ENCODE results near the gene MAP7D1.

The MAP7D1 gene

GRCh38 chr1:36155408-36156328, at the start of gene MAP7D1:
Gene MAP7D1, plus strand, starts transcription at chr1:36156160. Its CDS starts 258 bp downstream, at chr1:36156418.
- in situ Hi-C loops (cut with HindIII; ENCODE audit: low sequenced_read_pairs), result no loop called here

DNA sequence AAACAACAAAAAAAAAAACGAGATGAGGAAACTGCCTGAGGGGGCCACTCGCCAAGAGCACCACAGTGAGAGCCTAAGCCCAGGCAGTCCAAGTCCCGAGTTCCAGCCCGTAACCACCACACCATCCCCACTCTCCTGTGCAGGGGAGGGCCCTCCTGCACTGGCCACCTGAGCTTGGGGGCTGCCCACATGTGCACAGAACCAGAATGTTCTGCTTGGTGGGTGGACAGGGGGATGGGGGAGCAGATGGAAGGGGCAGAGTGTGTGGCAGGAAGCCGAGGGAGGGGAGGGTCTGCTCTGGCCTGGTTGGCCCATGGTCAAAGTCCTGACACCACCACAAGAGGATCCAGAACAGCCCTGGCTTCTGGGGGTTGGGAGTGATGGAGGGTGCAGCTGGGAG, 49.7 kb upstream of the MAP7D1 start:
- in situ Hi-C loops (cut with HindIII; ENCODE audit: low sequenced_read_pairs), result no loop called here

- in situ Hi-C loops (cut with HindIII; ENCODE audit: low sequenced_read_pairs), result no loop called here
Observed at GRCh38 chr1:36107394-36107793, 48.6 kb upstream of the MAP7D1 start.

DNA sequence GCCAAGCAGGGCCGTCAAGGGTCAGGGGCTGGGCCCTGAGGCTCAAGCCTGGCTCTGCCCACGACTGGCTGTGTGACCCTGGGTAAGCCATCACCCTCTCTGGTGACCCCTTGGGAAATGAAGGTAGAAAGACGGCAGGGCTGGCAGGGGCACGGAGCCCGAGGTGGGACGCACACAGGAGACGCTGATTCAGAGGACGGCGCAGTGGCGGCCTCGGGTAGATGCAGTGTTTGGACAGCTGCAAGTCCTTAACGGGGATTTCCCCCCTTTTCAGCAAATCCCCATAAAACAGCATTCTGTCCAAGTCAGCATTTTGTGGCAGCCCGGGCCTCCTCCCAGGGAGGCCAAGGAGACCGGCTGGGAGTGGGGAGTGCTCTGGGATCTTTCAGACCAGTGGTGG, 47.6 kb upstream of the MAP7D1 start:
- in situ Hi-C loops (cut with HindIII; ENCODE audit: low sequenced_read_pairs), result no loop called here

GRCh38 chr1:36109041-36109679, 46.8 kb upstream of the MAP7D1 start:
- in situ Hi-C loops (cut with HindIII; ENCODE audit: low sequenced_read_pairs), result no loop called here

DNA sequence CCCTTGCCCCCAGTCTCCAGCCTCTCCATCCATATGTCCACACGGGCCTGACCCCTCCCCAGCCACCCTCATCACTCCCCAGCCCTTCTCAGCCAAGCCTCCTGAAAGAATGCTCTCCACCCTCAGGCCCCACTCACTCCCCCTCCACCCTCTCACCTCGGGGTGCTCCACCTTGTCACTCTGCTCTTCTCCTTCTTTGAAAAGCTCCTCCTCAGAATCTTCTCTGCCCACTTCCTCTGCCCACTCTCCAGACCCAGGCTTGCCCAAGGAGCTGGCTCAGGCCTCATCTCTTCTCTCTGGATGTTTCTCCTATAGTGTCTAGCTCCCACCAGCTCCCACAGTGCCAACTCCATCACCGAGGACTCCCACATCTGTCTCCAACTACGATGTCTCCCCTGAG, 44.8 kb upstream of the MAP7D1 start:
- in situ Hi-C loops (cut with HindIII; ENCODE audit: low sequenced_read_pairs), result no loop called here

DNA sequence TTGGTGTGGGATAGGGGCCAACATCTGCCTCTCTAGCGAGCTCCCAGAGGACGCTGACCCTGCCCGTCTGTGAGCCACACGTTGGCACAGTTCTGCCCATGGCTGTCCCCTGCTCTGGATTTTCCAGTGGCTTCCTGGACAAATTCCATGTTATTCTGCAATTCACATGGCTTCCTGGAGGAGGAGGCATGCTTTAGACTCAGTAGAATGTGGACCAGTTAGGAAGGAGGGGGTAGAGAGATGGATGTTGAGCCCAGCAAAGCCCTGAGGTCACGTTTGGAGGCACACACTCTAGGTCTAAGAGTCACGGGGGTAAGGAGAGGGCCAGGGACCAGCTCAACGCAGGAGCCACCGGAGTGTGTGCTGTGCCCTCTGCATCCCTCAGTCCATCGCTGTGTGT, 43.1 kb upstream of the MAP7D1 start:
- in situ Hi-C loops (cut with HindIII; ENCODE audit: low sequenced_read_pairs), result no loop called here

GRCh38 chr1:36114371-36114770, 41.6 kb upstream of the MAP7D1 start:
- in situ Hi-C loops (cut with HindIII; ENCODE audit: low sequenced_read_pairs), result no loop called here

GRCh38 chr1:36115200-36115669, 40.7 kb upstream of the MAP7D1 start:
- in situ Hi-C loops (cut with HindIII; ENCODE audit: low sequenced_read_pairs), result loop anchor here (5.0 kb wide), 2 partner anchors 73 to 167 kb away; no protein-coding TSS in a partner anchor

- in situ Hi-C loops (cut with HindIII; ENCODE audit: low sequenced_read_pairs), result loop anchor here (5.0 kb wide), 2 partner anchors 74 to 166 kb away; no protein-coding TSS in a partner anchor
Observed at GRCh38 chr1:36115931-36116330, 40.0 kb upstream of the MAP7D1 start.

GRCh38 chr1:36116901-36117300, 39.1 kb upstream of the MAP7D1 start:
- in situ Hi-C loops (cut with HindIII; ENCODE audit: low sequenced_read_pairs), result loop anchor here (5.0 kb wide), 2 partner anchors 75 to 165 kb away; no protein-coding TSS in a partner anchor

DNA sequence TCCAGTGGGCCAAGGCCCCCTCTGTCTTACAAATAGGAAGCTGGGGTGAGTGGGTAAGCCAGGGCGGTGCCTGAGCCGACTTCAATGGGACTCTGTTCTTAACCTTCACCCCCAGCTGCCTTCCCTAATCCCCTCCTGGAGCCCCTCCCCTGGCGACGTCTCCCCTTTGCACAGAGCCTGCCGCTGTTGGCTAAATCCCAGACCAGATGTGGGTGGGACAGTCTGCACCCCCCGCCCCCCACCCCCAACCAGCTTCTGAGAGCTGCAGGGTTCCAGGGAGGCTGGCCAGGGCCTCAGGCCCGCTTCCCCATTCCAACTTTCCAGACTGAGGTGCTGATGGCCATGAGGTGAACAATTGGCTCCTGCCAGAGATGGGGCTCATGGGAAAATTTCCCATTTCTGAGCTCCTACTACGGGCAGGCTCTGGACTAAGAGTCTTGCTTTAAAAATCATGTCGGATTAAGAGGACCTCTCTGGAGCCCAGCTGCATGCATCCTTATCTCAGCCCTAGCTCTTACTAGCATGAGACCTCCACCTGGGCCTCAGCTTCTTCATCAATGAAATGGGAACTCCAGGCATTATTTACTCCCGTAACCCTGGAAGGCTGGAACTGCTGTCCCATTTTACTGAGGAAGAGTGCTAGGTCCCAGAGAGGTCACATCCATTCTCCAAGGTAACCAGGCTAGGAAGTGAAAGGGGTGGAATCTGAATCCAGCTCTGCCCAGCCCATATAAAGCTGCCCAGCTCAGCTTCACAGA, 37.3 kb upstream of the MAP7D1 start:
- in situ Hi-C loops (cut with HindIII; ENCODE audit: low sequenced_read_pairs), result loop anchor here (5.0 kb wide), 2 partner anchors 76 to 164 kb away; no protein-coding TSS in a partner anchor

DNA sequence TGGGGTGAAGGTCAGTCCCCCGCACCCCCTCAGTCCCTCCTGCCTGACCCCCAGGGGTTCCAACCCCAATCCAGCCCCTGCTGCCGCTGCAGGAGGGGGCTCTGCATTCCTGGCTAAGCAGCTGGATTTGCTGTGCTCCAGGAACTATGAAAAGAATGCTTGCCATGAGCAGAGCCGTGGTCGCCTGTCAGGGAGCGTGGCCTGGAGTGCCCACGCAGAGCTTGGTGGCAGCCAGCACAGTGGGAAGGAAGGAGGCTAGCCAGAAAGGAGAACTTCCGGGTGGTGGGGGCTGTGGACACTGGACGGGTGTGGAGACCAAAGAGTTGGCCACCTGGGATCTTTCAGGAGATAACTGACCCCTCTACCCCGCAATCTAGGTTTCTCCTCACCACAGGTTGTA, 36.5 kb upstream of the MAP7D1 start:
- in situ Hi-C loops (cut with HindIII; ENCODE audit: low sequenced_read_pairs), result loop anchor here (5.0 kb wide), 2 partner anchors 77 to 163 kb away; no protein-coding TSS in a partner anchor

- in situ Hi-C loops (cut with HindIII; ENCODE audit: low sequenced_read_pairs), result no loop called here
Observed at GRCh38 chr1:36122062-36123030, 33.6 kb upstream of the MAP7D1 start.

- in situ Hi-C loops (cut with HindIII; ENCODE audit: low sequenced_read_pairs), result no loop called here
Observed at GRCh38 chr1:36123356-36123755, 32.6 kb upstream of the MAP7D1 start.

GRCh38 chr1:36124404-36125128, 31.4 kb upstream of the MAP7D1 start:
- in situ Hi-C loops (cut with HindIII; ENCODE audit: low sequenced_read_pairs), result no loop called here

DNA sequence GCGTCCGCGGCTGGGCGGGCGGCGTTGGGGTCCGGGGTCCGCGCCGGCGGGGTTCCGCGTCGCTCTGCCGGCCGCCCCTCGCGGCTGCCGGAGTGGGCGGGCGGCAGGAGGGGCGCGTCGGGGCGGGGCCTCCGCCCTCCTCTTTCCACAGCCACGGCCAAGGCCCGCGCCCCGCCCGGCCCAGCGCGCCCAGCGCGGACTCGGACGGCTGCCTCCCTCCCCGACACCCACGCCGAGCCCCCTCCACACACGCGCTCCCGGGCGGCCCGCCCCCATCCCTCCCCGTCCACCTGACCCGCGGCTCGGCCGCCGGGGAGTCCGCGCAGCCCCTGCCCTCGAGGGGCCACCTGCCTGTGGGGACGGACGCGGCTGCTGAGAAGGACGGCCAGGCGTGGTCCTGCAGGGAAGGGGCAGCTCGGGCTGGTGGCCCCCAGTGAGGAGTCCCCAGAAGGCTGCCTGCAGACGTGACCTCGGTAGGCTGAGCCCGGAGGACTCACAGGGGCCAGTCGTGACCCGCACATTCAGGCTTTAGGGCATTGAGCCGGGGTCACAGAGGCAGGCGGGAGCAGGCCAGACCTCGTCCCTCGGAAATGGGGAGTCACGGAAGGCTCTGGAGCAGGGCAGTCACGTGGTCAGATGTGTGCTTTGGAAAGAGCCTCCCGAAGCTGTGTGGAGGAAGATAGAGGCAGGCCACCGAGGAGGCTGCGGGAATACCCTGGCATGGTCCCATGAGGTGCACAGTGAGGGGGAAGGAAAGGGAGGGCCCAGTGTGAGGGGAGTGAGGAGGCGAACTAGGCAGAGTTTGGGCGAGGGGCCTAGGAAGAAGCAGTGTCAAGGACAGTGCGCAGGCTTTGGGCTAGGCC, 30.6 kb upstream of the MAP7D1 start, which contains the start of gene COL8A2:
Gene COL8A2 (minus strand): TSS at position 94 of the 863 bp plus-strand sequence. CDS start 24,980 bp downstream, outside the sequence.
- in situ Hi-C loops (cut with HindIII; ENCODE audit: low sequenced_read_pairs), result no loop called here

Measured in endothelial cell of hepatic sinusoid (primary cell).